ENCODE measurements around the gene PDSS2. TPM values are rescaled to one million over a fixed set of nuclear protein-coding genes. Genes with fewer than 3 reads are reported as not detected.
"Not testable (repeated sequence)": the region's sequence is repeated elsewhere in the genome, so short reads cannot be mapped to it uniquely, and the experiment has no call there.

Gene PDSS2
- total RNA-seq, 1 donor from 2014 or later, result 19.7 TPM

GRCh38 chr6:107437691-107438090 is 21.7 kb downstream of the PDSS2 start:
- Histone ChIP-seq H3K27me3 (ENCODE audit: low read depth) (no peaks in the 10 kb centered on the region), H3K4me3 (no peak overlapping the region), H3K27ac (replicated peaks) (no peak overlapping the region), H3K4me1 (no peaks in the 10 kb centered on the region), H3K9me3 (replicated peaks) (no peaks in the 10 kb centered on the region), H3K36me3 (no peaks in the 10 kb centered on the region)
- intact Hi-C loops (cut with micrococcal nuclease), result no loop called here
- TF ChIP-seq CTCF (IDR thresholded peaks at IDR 0.05; ENCODE audit: borderline replicate concordance), result no peak
- no peak for DNase-seq

DNA sequence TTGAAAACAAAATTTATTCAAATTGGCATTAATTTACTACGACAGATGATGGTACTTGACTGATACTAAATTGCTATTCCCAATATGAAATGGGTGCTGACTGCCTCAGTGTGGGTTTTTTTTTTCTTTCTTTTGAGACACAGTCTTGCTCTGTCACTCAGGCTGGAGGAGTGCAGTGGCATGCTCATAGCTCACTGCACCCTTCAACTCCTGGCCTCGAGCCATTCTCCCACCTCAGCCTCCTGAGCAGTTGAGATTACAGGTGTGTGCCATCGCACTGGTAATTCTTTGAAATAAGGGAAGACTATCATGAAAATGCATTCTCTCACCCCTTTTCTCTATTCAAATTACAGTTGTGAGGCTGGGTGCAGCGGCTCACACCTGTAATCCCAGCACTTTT is 22.5 kb downstream of the PDSS2 start:
- Histone ChIP-seq H3K4me3 (no peak overlapping the region), H3K27ac (replicated peaks) (no peak overlapping the region), H3K9me3 (replicated peaks) (no peaks in the 10 kb centered on the region), H3K27me3 (ENCODE audit: low read depth) (no peaks in the 10 kb centered on the region), H3K4me1 (no peaks in the 10 kb centered on the region), H3K36me3 (no peaks in the 10 kb centered on the region)
- TF ChIP-seq CTCF (IDR thresholded peaks at IDR 0.05; ENCODE audit: borderline replicate concordance), result no peak
- intact Hi-C loops (cut with micrococcal nuclease), result no loop called here
- no peak for DNase-seq

- Histone ChIP-seq H3K4me1 (no peaks in the 10 kb centered on the region), H3K27ac (replicated peaks) (no peak overlapping the region), H3K9me3 (replicated peaks) (no peaks in the 10 kb centered on the region), H3K4me3 (no peak overlapping the region), H3K36me3 (no peaks in the 10 kb centered on the region), H3K27me3 (ENCODE audit: low read depth) (no peaks in the 10 kb centered on the region)
- intact Hi-C loops (cut with micrococcal nuclease), result no loop called here
- TF ChIP-seq CTCF (IDR thresholded peaks at IDR 0.05; ENCODE audit: borderline replicate concordance), result no peak
- no peak for DNase-seq
These were observed 23.6 kb downstream of the PDSS2 start for GRCh38 chr6:107435798-107436197.

GRCh38 chr6:107434812-107435211 is 24.6 kb downstream of the PDSS2 start:
- intact Hi-C loops (cut with micrococcal nuclease), result no loop called here

GRCh38 chr6:107425951-107426350 is 33.4 kb downstream of the PDSS2 start:
- H3K4me1 ChIP-seq; intact Hi-C loops (cut with micrococcal nuclease); H3K27ac ChIP-seq (replicated peaks); H3K4me3 ChIP-seq; H3K27me3 ChIP-seq (ENCODE audit: low read depth); DNase-seq: not testable (repeated sequence)
- peaks cover 11% of the 10 kb centered on the region for H3K36me3 ChIP-seq
- peaks cover 17% of the 10 kb centered on the region for H3K9me3 ChIP-seq (replicated peaks)

More at GRCh38 chr6:107434812-107435211, 24.6 kb downstream of the PDSS2 start:
- Histone ChIP-seq H3K36me3 (no peaks in the 10 kb centered on the region), H3K27me3 (ENCODE audit: low read depth) (no peaks in the 10 kb centered on the region), H3K27ac (replicated peaks) (no peak overlapping the region), H3K9me3 (replicated peaks) (no peaks in the 10 kb centered on the region), H3K4me3 (no peak overlapping the region), H3K4me1 (no peaks in the 10 kb centered on the region)
- no peak for TF ChIP-seq CTCF (IDR thresholded peaks at IDR 0.05; ENCODE audit: borderline replicate concordance)
- DNase-seq, result no peak

DNA sequence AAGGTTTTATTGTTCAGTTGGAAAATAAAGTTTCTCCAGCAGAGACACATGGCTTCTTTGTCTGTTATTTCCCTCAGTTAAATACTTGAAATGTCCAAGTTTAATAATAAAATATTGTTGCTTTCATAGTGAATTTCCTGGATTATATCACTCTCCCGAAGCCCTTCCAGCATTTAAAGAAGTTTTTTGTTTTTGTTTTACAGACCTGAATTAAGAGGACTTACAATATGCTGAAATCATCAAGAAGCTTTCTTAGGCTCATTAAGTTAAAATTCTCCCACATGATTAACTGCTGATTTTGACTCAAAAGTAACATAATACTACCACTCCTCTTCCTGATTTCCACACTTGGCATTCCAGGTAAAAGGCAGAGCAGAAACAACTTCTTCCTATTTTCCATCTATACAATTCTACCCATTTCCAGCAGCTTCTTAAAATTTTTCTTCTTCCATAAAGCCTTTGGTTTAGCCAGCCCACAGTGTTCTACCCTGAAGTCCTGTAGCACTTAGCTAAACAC is 35.8 kb downstream of the PDSS2 start:
- H3K4me3 ChIP-seq, result no peak overlapping the region
- H3K27me3 ChIP-seq (ENCODE audit: low read depth), result no peaks in the 10 kb centered on the region
- intact Hi-C loops (cut with micrococcal nuclease), result no loop called here
- no peak overlapping the region for H3K27ac ChIP-seq (replicated peaks)
- no peak for DNase-seq
- peaks cover 11% of the 10 kb centered on the region for H3K36me3 ChIP-seq
- peaks cover 17% of the 10 kb centered on the region for H3K9me3 ChIP-seq (replicated peaks)
- no peak for TF ChIP-seq CTCF (IDR thresholded peaks at IDR 0.05; ENCODE audit: borderline replicate concordance)
- H3K4me1 ChIP-seq, result peaks cover 21% of the 10 kb centered on the region
